DLD1 (cell line): ENCODE data around the gene DCP2.

Source experiments
- in situ Hi-C: cut with HindIII; loops from 2 replicates; pipeline ENCODE4 v1.10.0; 2017; ENCODE audit warnings: low sequenced_read_pairs

DCP2 gene

DNA sequence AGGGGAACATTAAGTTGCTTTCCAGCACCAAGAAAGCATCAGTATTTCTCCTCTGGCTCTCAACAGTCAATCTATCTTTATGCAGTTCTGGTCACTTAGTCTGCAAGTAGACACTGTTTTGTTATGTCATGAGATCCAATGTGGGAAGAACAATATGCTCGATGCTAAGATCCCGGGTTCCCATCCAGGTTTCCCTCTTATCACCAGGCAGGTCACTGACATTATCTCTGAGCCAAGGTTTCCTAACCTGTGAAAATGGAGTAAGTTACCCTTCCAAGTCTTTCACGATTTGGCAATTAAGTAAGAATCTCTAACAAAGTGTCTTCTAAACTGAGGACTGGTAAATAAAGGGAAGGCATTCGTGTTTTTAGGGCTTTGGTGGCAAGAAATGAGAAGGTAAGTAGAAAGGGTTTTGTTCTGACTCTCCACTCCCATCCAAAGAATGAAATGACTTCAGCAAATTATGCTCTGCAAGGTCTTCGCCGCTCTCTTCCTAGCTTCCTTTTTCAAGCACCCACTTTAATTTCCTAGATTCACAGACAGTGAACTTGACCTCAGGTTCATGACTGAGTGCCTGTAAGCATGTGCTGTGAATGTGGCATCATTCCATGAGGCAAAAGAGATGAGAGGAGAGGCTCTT, 86.4 kb downstream of the DCP2 start:
- in situ Hi-C loops, result no loop called here

DNA sequence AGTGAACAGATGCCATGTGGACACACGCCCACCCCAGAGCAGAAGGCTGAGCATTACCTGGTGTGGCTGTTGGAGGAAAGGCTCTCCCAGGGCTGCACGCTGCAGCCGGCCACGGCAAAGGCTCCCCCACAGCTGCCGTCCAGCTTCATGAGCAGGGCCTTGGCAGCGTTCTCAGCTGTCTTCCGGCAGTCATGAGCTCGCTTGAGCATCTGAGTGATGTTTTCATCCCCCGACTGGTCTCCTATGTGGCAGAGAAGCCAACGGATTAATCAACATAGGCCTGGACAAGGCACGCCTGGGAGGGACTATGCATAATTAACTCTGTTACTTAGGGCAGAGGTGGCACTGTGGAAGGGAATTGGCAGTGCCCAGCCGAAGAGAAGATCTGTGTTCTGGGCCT, 87.3 kb downstream of the DCP2 start:
- in situ Hi-C loops, result no loop called here

- in situ Hi-C loops, result no loop called here
Observed at GRCh38 chr5:113064806-113065205, 88.2 kb downstream of the DCP2 start.

- in situ Hi-C loops, result no loop called here
Observed at GRCh38 chr5:113065626-113066025, 89.0 kb downstream of the DCP2 start.

GRCh38 chr5:113067635-113068344, 91.2 kb downstream of the DCP2 start:
- in situ Hi-C loops, result no loop called here

DNA sequence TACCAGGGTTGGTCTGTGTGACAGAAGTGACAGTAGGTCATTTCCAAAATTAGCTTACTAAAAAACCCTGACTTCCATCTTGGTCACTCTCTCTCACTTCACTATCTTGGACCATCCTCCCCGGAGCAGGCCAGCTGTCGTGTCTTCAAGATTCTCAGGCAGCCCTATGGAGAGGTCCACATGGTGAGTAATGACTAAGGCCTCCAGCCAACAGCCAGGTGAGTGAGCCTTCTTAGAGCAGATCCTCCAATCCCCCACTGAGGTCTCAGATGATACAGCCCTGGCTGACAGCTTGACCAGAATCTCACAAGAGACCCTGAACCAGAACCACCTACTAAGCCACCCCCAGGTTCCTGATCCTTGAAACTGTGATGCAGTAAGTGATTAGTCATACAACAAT, 92.0 kb downstream of the DCP2 start:
- in situ Hi-C loops, result no loop called here
